ENCODE results near the gene DYRK4. TPM values are rescaled to one million over a fixed set of nuclear protein-coding genes. Genes with fewer than 3 reads are reported as not detected.

DYRK4 gene, protein sequence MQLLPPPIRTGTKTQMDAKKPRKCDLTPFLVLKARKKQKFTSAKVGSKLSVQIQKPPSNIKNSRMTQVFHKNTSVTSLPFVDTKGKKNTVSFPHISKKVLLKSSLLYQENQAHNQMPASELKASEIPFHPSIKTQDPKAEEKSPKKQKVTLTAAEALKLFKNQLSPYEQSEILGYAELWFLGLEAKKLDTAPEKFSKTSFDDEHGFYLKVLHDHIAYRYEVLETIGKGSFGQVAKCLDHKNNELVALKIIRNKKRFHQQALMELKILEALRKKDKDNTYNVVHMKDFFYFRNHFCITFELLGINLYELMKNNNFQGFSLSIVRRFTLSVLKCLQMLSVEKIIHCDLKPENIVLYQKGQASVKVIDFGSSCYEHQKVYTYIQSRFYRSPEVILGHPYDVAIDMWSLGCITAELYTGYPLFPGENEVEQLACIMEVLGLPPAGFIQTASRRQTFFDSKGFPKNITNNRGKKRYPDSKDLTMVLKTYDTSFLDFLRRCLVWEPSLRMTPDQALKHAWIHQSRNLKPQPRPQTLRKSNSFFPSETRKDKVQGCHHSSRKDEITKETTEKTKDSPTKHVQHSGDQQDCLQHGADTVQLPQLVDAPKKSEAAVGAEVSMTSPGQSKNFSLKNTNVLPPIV
- total RNA-seq (ENCODE audit: low replicate concordance), result 23.2 and 88.5 TPM in 2 replicates

DNA sequence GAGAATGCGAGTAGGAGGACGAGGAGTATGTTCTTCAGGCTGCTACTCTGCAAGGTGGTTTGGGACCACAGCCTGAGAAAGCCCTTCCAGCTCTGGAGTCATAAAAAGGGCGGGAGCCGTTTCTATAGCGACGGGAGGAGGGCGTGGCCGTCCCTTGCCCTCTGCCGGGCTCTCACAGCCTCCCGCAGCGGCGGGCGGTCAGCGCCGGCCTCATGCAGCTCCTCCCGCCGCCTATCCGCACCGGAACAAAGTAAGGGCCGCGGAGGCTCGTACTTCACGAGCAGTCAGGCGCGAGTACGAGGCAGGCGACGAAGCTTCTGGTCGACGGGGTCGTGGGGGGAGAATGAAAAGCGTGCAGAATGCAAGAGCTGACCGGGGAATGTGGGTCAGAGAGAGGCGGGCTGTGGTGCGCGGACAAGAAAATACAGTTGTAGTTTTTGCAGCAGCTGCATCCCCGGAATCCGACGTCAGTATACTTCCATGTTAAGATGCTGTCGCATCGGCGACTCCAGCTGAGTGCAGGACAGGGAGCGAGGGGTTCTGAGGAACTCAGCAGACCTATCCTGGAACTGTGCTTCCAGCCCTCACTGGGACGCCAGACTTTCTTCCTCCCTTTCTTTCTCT is at the start of gene DYRK4:
Gene DYRK4, plus strand, starts transcription at position 175 of the 624 bp plus-strand sequence. Its CDS starts 38 bp downstream, at position 213.

GRCh38 chr12:4538207-4539160 is 23.5 kb upstream of the DYRK4 start, which contains the start of gene RAD51AP1:
RAD51AP1 (plus strand) TSS chr12:4538890; CDS start chr12:4538940, 50 bp downstream.

DNA sequence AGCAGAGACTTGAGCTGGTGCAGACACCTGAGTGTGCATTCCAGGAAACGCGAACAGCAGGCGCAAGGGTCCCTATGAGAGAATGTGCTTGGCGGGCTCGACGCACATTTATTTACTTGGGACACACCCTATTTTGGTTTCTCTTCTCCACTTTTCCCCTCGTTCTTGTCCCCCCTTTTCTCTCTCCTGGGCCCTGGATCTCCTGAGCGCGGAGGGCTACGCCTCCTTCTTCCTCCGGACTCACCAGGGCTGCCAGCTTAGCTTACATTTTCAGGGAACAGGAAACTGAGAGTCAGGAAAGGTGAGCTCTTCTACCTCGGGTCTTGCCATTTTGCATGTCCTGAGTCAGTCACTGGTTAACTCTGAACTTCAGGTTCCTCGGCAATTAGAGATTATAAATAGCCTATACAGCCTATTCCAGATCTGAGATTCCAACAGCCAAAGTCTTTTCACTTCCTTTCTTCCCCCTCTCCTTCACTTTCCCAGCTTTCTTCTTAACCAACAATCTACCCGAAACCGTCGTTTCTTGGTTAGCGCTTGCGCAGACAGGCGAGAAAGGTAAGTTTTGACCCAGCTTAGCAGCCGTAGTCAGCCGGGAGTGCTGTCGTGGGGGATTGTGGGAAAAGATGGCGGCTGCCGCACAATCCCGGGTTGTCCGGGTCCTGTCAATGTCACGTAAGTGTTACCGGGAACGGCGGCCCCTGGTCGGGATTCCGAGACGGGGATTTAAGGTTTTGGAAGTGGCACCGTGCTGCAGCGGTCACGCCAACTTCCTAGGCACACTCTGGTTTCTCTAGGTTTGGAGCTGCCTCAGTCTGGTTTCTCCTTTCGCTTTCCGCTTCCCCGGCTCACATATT is 86.7 kb downstream of the DYRK4 start, which contains the start of the genes AKAP3 and NDUFA9:
Gene AKAP3, minus strand, starts transcription at position 551 of the 857 bp plus-strand sequence. CDS start 10,855 bp downstream, outside the sequence.
Gene NDUFA9, plus strand, starts transcription at position 614 of the 857 bp plus-strand sequence. Its CDS starts 13 bp downstream, at position 627.

Other genes starting within 250 kb of the DYRK4 start
- gene TIGAR, start 241.0 kb upstream of the DYRK4 start, total RNA-seq (ENCODE audit: low replicate concordance), result 3.4 and 10.9 TPM in 2 replicates
- gene FGF23, start 182.5 kb upstream of the DYRK4 start, total RNA-seq (ENCODE audit: low replicate concordance), result not detected in 2 replicates
- gene FGF6, start 116.4 kb upstream of the DYRK4 start, total RNA-seq (ENCODE audit: low replicate concordance), result not detected in 2 replicates
- gene RAD51AP1, start 23.3 kb upstream of the DYRK4 start, total RNA-seq (ENCODE audit: low replicate concordance), result 0.23 and 3.2 TPM in 2 replicates
- gene AKAP3, start 86.8 kb downstream of the DYRK4 start, total RNA-seq (ENCODE audit: low replicate concordance), result 0.38 and 1.1 TPM in 2 replicates
- 53.5 and 89.4 TPM in 2 replicates for gene NDUFA9, start 86.9 kb downstream of the DYRK4 start, total RNA-seq (ENCODE audit: low replicate concordance)
- gene GALNT8, start 158.2 kb downstream of the DYRK4 start, total RNA-seq (ENCODE audit: low replicate concordance), result under 0.01 TPM in 1 of 2 replicates, not detected in the other